Naive thymus-derived CD8-positive, alpha-beta T cell (primary cell): ENCODE data around the gene ZC3H18. TPM values are rescaled to one million over a fixed set of nuclear protein-coding genes. Genes with fewer than 3 reads are reported as not detected.

Source experiments
- ATAC-seq, 2 donors: fragments of 150-1000 bp; cut with Tn5 transposase in 1 of 2; sonication (Bioruptor Pico), chemical (Tn5 transposase) in 1 of 2; 1 replicate in 1 of 2; 2 replicates in 1 of 2; pipeline ENCODE4 v1.10.0; 2021; ENCODE audit warnings: mild to moderate bottlenecking in 2 of 2, moderate library complexity in 2 of 2
- POLR2A ChIA-PET: fragments of 350-600 bp; sonication (Branson Sonifier 250); formaldehyde crosslinking; loops from one replicate; lab custom pipeline; 2021; ENCODE audit warnings: antibody characterized with exemption; lab: Charles Lee
- DNase-seq, 10 donors: peaks; one replicate each; pipeline versions ENCODE4 v3.0.0 to v3.0.0-alpha.2; 2020 to 2022
- H3K27ac Mint-ChIP-seq, 10 donors: one replicate each; pipeline ENCODE4 v1.8.0; 2020 to 2022; ENCODE audit warnings: mild to moderate bottlenecking in 10 of 10, mixed read lengths in 10 of 10, moderate library complexity in 4 of 10, inconsistent platforms in 1 of 10
- H3K27me3 Mint-ChIP-seq, 5 donors: one replicate each; pipeline ENCODE4 v1.8.0; 2021 to 2022; ENCODE audit warnings: mixed read lengths in 5 of 5
- H3K36me3 Mint-ChIP-seq, 3 donors: one replicate each; pipeline ENCODE4 v1.8.0; 2020 to 2022; ENCODE audit warnings: mixed read lengths in 3 of 3, mild to moderate bottlenecking in 2 of 3, inconsistent platforms in 1 of 3
- H3K4me1 Mint-ChIP-seq, 4 donors: one replicate each; pipeline ENCODE4 v1.8.0; 2021 to 2022; ENCODE audit warnings: mixed read lengths in 4 of 4
- H3K4me3 Mint-ChIP-seq, 10 donors: one replicate each; pipeline ENCODE4 v1.8.0; 2020 to 2022; ENCODE audit warnings: mild to moderate bottlenecking in 10 of 10, mixed read lengths in 10 of 10, moderate library complexity in 6 of 10, inconsistent platforms in 1 of 10
- H3K9me3 Mint-ChIP-seq, 9 donors: one replicate each; pipeline ENCODE4 v1.8.0; 2020 to 2022; ENCODE audit warnings: mixed read lengths in 9 of 9, mild to moderate bottlenecking in 3 of 9, inconsistent platforms in 1 of 9, moderate library complexity in 1 of 9
- polyA plus RNA-seq, 3 donors: library from polyadenylated mRNA; unstranded; fragments of 300-500 nt; fragmentation: Illumina TruSeq; gene quantifications; one replicate each; pipeline ENCODE4 v1.2.3, GENCODE V29; 2021
- total RNA-seq, 8 experiments: library from RNA in 2 of 8; stranded (reverse) in 2 of 8; gene quantifications; one replicate each; pipeline ENCODE4 v1.2.3 and lab custom pipeline; 2021 to 2026

ZC3H18 gene
- total and polyA plus RNA-seq, 5 experiments from 2014 or later: 7.3 to 81.2 (median 25.1) TPM

GRCh38 chr16:88578446-88579313 lies 8.5 kb downstream of the ZC3H18 start:
- peak overlapping the region; percentile 25 to 73 (median 51) for H3K4me3 Mint-ChIP-seq
- H3K4me1 Mint-ChIP-seq: peaks cover 25 to 84% (median 46%) of the 10 kb centered on the region in 4 donors
- H3K9me3 Mint-ChIP-seq: no peaks in the 10 kb centered on the region
- peak in 3 of 10 donors; percentile 12 to 58 (median 48) for DNase-seq
- peak overlapping the region; percentile 64 to 95 (median 88) for H3K27ac Mint-ChIP-seq
- peak; percentile 80 for ATAC-seq
- POLR2A ChIA-PET: no interaction called here
- H3K36me3 Mint-ChIP-seq: peaks cover 4 to 78% (median 10%) of the 10 kb centered on the region in 3 donors
- H3K27me3 Mint-ChIP-seq: no peaks in the 10 kb centered on the region

DNA sequence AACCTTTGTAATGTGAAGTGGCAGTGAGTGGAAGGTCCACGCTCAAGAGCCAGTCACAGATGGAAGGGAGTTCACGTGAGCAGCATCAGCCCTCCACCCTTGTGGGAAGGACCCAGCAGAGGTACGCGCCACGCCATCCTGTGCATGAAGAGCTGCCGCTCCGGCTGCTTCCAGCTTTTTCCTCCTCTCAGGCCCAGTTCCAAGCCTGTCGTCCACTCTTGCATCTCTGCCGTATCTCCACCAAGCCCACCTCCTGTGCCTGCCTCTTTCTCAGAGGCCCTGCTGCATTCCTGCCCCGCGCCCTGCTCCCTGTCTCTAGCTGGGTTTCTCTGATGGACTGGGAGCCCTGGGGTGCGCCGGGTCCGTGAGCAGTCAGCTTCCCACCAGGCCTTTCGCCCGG lies 10.2 kb downstream of the ZC3H18 start:
- POLR2A ChIA-PET: no interaction called here

DNA sequence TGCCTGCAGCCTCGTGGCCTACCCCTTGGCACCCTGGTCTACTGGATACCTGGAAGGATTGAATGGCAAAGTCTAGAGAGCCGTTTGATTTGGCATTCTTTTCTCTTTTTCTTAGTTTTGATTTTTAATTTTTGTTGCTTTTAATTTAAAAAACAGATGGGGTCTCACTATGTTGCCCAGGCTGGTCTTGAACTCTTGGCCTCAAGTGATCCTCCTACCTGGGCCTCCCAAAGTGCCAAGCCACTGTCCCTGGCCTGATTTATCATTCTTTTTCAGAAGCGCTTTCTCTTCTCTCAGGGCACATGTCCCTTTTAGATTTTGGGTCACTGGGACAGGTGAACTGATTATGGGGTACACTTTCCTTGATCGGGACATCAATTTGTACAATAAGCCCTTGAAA lies 10.8 kb downstream of the ZC3H18 start:
- peaks cover 4 to 68% (median 7%) of the 10 kb centered on the region in 3 donors for H3K36me3 Mint-ChIP-seq
- POLR2A ChIA-PET: no interaction called here
- peak overlapping the region in 4 of 10 donors; percentile 16 to 52 (median 28) for H3K27ac Mint-ChIP-seq

More for the DNA sequence above, 10.2 kb downstream of the ZC3H18 start:
- Mint-ChIP-seq H3K27me3 (no peaks in the 10 kb centered on the region), H3K36me3 (peaks cover 4 to 72% (median 7%) of the 10 kb centered on the region in 3 donors), H3K27ac (peak overlapping the region in 4 of 10 donors; percentile 24 to 86 (median 48)), H3K4me1 (peaks cover 26 to 82% (median 51%) of the 10 kb centered on the region in 4 donors), H3K4me3 (peak overlapping the region in 1 of 10 donors; percentile 11), H3K9me3 (no peaks in the 10 kb centered on the region)
- ATAC-seq (no peak), DNase-seq (no peak)

DNA sequence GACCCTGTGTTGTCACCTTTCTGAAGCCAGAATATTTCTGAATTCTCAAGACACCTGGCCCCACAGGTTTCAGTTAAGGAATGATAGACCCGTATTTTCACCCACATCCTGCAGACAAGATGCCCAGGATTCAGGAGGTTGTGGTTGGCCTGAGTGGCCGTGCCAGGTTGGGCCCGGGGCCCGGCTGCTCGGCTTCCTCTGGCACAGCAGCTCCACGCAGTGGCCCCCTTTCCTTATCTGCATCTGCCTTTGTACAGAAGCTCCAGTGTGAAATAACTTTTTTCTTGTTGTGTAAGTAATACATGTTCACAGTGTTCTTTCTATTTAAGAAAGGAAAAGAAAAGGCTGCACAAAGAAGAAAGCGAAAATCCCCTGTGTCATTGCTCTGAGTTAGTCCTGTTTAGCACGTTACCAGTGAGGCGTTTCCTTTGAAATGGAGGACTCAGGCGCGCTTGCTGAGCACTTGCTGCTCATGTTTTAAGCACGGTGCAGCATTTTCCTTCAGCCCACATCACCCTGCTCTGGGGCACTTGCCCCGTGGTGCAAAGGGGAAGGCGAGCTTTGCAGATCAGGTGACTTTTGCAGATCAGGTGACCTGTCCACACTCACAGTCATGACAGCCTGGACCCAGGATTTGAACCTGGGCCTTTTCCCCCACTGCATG lies 12.8 kb downstream of the ZC3H18 start:
- H3K4me3 Mint-ChIP-seq: peak overlapping the region in 3 of 10 donors; percentile 14 to 23 (median 22)
- no peak for DNase-seq
- ATAC-seq: no peak
- no peaks in the 10 kb centered on the region for H3K9me3 Mint-ChIP-seq
- POLR2A ChIA-PET: interaction anchor here (1.4 kb wide), 1 partner anchor 11 kb away, joined by 3 read pairs; no protein-coding TSS in a partner anchor
- peaks cover 30 to 70% (median 47%) of the 10 kb centered on the region in 4 donors for H3K4me1 Mint-ChIP-seq
- peaks cover 5 to 66% (median 7%) of the 10 kb centered on the region in 3 donors for H3K36me3 Mint-ChIP-seq
- H3K27me3 Mint-ChIP-seq: no peaks in the 10 kb centered on the region
- H3K27ac Mint-ChIP-seq: peak overlapping the region in 6 of 10 donors; percentile 27 to 75 (median 40)

More for the DNA sequence above, 10.8 kb downstream of the ZC3H18 start:
- DNase-seq: no peak
- H3K27me3 Mint-ChIP-seq: no peaks in the 10 kb centered on the region
- no peak for ATAC-seq
- peaks cover 30 to 84% (median 55%) of the 10 kb centered on the region in 4 donors for H3K4me1 Mint-ChIP-seq
- no peak overlapping the region for H3K4me3 Mint-ChIP-seq
- H3K9me3 Mint-ChIP-seq: no peaks in the 10 kb centered on the region

GRCh38 chr16:88584676-88585075 lies 14.5 kb downstream of the ZC3H18 start:
- no peak for ATAC-seq
- H3K9me3 Mint-ChIP-seq: no peaks in the 10 kb centered on the region
- peaks cover 9 to 67% (median 10%) of the 10 kb centered on the region in 3 donors for H3K36me3 Mint-ChIP-seq
- H3K4me3 Mint-ChIP-seq: no peak overlapping the region
- DNase-seq: no peak
- no peaks in the 10 kb centered on the region for H3K27me3 Mint-ChIP-seq
- H3K27ac Mint-ChIP-seq: peak overlapping the region in 3 of 10 donors; percentile 2 to 79 (median 13)
- H3K4me1 Mint-ChIP-seq: peaks cover 22 to 65% (median 36%) of the 10 kb centered on the region in 4 donors
- POLR2A ChIA-PET: interaction anchor here (0.5 kb wide), 1 partner anchor 64 kb away, joined by 4 read pairs; no protein-coding TSS in a partner anchor

DNA sequence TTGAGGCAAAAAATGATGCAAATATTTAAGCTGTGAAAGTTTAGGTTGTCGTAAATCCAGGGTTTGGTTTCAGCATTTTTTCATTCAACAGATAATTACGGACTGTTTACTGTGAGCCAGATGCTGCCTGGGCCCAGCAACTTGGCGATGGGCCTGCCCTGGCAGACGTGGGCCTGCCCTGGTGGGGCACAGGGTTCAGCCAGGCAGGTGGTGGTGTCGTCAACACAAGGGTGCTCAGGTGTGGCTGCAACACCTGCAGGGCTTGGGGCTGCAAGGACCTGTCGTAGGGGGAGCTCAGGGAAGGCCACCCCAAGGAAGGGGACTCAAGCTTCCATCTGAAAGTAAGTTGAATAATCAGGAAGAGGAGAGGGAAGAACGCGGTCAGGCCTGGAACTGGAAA lies 15.1 kb downstream of the ZC3H18 start:
- POLR2A ChIA-PET: interaction anchor here (1.1 kb wide), 1 partner anchor 48 kb away, joined by 3 read pairs; no protein-coding TSS in a partner anchor
- peaks cover 21 to 62% (median 34%) of the 10 kb centered on the region in 4 donors for H3K4me1 Mint-ChIP-seq

GRCh38 chr16:88585927-88586581 lies 15.9 kb downstream of the ZC3H18 start:
- POLR2A ChIA-PET: interaction anchor here (1.1 kb wide), 1 partner anchor 47 kb away, joined by 3 read pairs; no protein-coding TSS in a partner anchor
- DNase-seq (no peak), ATAC-seq (no peak)
- no peaks in the 10 kb centered on the region for H3K27me3 Mint-ChIP-seq
- H3K27ac Mint-ChIP-seq: no peak overlapping the region
- H3K4me1 Mint-ChIP-seq: peaks cover 17 to 54% (median 27%) of the 10 kb centered on the region in 4 donors
- peaks cover 9 to 64% (median 10%) of the 10 kb centered on the region in 3 donors for H3K36me3 Mint-ChIP-seq
- H3K9me3 Mint-ChIP-seq: no peaks in the 10 kb centered on the region
- H3K4me3 Mint-ChIP-seq: no peak overlapping the region

More for the DNA sequence above, 15.1 kb downstream of the ZC3H18 start:
- peak overlapping the region in 5 of 10 donors; percentile 61 to 86 (median 74) for H3K27ac Mint-ChIP-seq
- no peaks in the 10 kb centered on the region for H3K9me3 Mint-ChIP-seq
- H3K4me3 Mint-ChIP-seq: no peak overlapping the region
- peaks cover 9 to 66% (median 10%) of the 10 kb centered on the region in 3 donors for H3K36me3 Mint-ChIP-seq
- ATAC-seq (no peak), DNase-seq (no peak)
- H3K27me3 Mint-ChIP-seq: no peaks in the 10 kb centered on the region

- POLR2A ChIA-PET: interaction anchor here (0.7 kb wide), 1 partner anchor 85 kb away, joined by 3 read pairs; no protein-coding TSS in a partner anchor
- H3K4me3 Mint-ChIP-seq: no peak overlapping the region
Observed at GRCh38 chr16:88588148-88588547, 17.9 kb downstream of the ZC3H18 start.

GRCh38 chr16:88588754-88589153 lies 18.6 kb downstream of the ZC3H18 start:
- H3K4me3 Mint-ChIP-seq: peak overlapping the region in 1 of 10 donors; percentile 0
- H3K9me3 Mint-ChIP-seq: no peaks in the 10 kb centered on the region
- no peak for DNase-seq
- no peaks in the 10 kb centered on the region for H3K27me3 Mint-ChIP-seq
- POLR2A ChIA-PET: interaction anchor here (0.7 kb wide), 1 partner anchor 85 kb away, joined by 3 read pairs; no protein-coding TSS in a partner anchor
- no peak for ATAC-seq
- H3K36me3 Mint-ChIP-seq: peaks cover 7 to 71% (median 10%) of the 10 kb centered on the region in 3 donors
- H3K4me1 Mint-ChIP-seq: peaks cover 19 to 40% (median 24%) of the 10 kb centered on the region in 4 donors
- peak overlapping the region in 5 of 10 donors; percentile 51 to 88 (median 69) for H3K27ac Mint-ChIP-seq

More at GRCh38 chr16:88588148-88588547, 17.9 kb downstream of the ZC3H18 start:
- Mint-ChIP-seq H3K27me3 (no peaks in the 10 kb centered on the region), H3K36me3 (peaks cover 7 to 68% (median 10%) of the 10 kb centered on the region in 3 donors), H3K27ac (peak overlapping the region in 5 of 10 donors; percentile 51 to 88 (median 73)), H3K9me3 (no peaks in the 10 kb centered on the region), H3K4me1 (peaks cover 19 to 42% (median 25%) of the 10 kb centered on the region in 4 donors)
- no peak for DNase-seq
- no peak for ATAC-seq

DNA sequence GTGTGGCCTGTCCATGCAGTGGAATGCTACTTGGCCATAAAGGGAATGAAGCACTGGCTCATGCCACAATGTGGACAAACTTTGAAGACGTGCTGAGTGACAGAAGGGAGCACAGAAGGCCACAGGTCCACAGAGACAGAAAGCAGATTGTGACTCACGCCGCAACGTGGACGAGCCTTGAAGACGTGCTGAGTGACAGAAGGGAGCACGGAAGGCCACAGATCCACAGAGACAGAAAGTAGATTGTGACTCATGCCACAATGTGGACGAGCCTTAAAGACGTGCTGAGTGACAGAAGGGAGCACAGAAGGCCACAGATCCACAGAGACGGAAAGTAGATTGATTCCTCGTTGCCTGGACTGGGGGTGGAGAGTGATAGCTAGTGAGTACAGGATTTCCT lies 19.2 kb downstream of the ZC3H18 start:
- Mint-ChIP-seq H3K27ac (peak overlapping the region in 2 of 10 donors; percentile 69 to 88), H3K4me3 (peak overlapping the region in 1 of 10 donors; percentile 35), H3K4me1 (peaks cover 19 to 38% (median 23%) of the 10 kb centered on the region in 4 donors), H3K27me3 (no peaks in the 10 kb centered on the region), H3K9me3 (no peaks in the 10 kb centered on the region), H3K36me3 (peaks cover 7 to 76% (median 10%) of the 10 kb centered on the region in 3 donors)
- POLR2A ChIA-PET: no interaction called here
- DNase-seq (no peak), ATAC-seq (no peak)

DNA sequence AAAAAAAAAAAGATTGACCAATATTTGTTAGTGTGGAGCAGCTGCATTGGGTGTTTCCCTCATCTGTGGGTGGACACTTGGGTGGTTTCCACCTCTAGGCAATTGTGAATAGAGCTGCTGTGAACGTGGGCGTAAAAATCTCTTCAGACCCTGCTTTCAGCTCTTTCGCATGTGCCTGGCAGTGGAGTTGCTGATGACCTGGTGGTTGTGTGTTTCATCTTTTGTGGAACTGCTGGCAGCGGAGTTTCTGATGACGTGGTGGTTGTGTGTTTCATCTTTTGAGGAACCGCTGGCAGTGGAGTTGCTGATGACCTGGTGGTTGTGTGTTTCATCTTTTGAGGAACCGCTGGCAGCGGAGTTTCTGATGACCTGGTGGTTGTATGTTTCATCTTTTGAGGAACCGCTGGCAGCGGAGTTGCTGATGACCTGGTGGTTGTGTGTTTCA lies 21.4 kb downstream of the ZC3H18 start:
- no peaks in the 10 kb centered on the region for H3K9me3 Mint-ChIP-seq
- no peak for DNase-seq
- no peak for ATAC-seq
- H3K4me3 Mint-ChIP-seq: peak overlapping the region in 1 of 10 donors; percentile 29
- peaks cover 7 to 73% (median 10%) of the 10 kb centered on the region in 3 donors for H3K36me3 Mint-ChIP-seq
- peak overlapping the region in 3 of 10 donors; percentile 27 to 78 (median 71) for H3K27ac Mint-ChIP-seq
- H3K4me1 Mint-ChIP-seq: peaks cover 12 to 32% (median 14%) of the 10 kb centered on the region in 4 donors
- no peaks in the 10 kb centered on the region for H3K27me3 Mint-ChIP-seq
- POLR2A ChIA-PET: no interaction called here
